Retinal pigment epithelial cell (primary cell): Measurements from ENCODE around the gene FOXO1.

Experiments used
- DNase-seq: peaks from one replicate; pipeline ENCODE4 v3.0.0-alpha.2; 2010; ENCODE audit warnings: low read depth
- H3K4me3 ChIP-seq: 2 replicates; pipeline ENCODE4 v1.5.1; 2011; ENCODE audit warnings: mild to moderate bottlenecking, low read length, control low read depth, moderate library complexity
- CTCF ChIP-seq: conservative IDR thresholded peaks from 2 replicates; pipeline ENCODE4 v1.5.1; 2011; ENCODE audit warnings: low read depth, low read length, control low read depth, inconsistent platforms

The FOXO1 gene

GRCh38 chr13:40589285-40590109, 76.9 kb downstream of the FOXO1 start:
- DNase-seq, result no peak
- H3K4me3 ChIP-seq, result no peak overlapping the region
- no peak for TF ChIP-seq CTCF

- no peak for DNase-seq
- H3K4me3 ChIP-seq, result no peak overlapping the region
- no peak for TF ChIP-seq CTCF
Measured at GRCh38 chr13:40588101-40588500, 78.3 kb downstream of the FOXO1 start.

GRCh38 chr13:40586886-40587565, 79.4 kb downstream of the FOXO1 start:
- DNase-seq, result no peak
- TF ChIP-seq CTCF, result no peak
- no peak overlapping the region for H3K4me3 ChIP-seq

- DNase-seq, result no peak
- TF ChIP-seq CTCF, result no peak
- no peak overlapping the region for H3K4me3 ChIP-seq
Measured at GRCh38 chr13:40585911-40586471, 80.5 kb downstream of the FOXO1 start.

GRCh38 chr13:40583738-40584137, 82.7 kb downstream of the FOXO1 start:
- no peak overlapping the region for H3K4me3 ChIP-seq
- no peak for TF ChIP-seq CTCF
- no peak for DNase-seq

GRCh38 chr13:40582531-40582930, 83.9 kb downstream of the FOXO1 start:
- DNase-seq, result no peak
- TF ChIP-seq CTCF, result no peak
- H3K4me3 ChIP-seq, result no peak overlapping the region
